ENCODE measurements around the gene PLEKHH2. TPM values are rescaled to one million over a fixed set of nuclear protein-coding genes. Genes with fewer than 3 reads are reported as not detected.

PLEKHH2 gene
- total and polyA plus RNA-seq, 2 of the 13 experiments (the other 11 are each of a cell fraction or from before 2014, with no cell fraction given) = 1.1 to 3.0 TPM

DNA sequence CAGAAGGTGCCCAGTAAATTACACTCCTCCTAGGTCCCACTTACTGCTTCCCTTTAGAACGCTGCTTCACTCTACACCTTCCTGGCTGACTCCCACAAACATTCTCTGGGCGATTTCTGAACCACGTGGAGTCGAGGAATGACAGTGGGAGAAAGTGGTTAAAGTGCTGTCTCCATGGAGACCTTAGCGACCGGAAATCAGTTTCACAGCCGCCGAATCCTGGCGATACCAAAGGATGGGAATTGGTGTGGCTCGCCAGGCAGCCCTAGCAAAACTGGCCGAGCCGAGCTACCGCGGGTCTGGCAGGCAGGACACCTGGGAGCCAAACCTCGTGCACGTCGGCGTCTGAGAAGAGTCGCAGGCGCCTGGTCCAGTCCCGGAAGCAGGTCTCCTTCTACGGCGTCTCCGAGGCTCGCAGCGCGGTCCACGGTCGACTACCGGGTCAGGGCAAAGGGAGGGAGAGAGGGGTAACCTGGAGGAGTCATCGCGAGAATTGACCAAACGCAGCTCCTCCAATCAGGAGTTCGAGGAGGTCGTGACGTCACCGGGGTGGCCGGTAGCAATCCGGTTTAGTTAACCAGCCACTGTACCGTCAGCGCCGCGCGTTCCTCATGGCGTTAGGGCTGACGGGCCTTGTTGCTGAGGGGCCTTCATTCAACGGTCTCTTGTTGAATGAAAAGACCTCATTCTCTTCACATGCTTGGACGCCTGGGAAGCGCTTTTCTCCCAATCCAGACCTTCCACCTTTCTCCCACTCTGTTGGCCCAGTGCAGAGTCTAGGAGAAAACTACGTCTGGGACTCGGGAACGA lies 41.3 kb upstream of the PLEKHH2 start, which contains the start of gene THADA (continued):
- TF ChIP-seq NRL (CRISPR knock-in tag; IDR thresholded peaks at IDR 0.05; ENCODE audit: borderline replicate concordance) = peak; percentile 92
- TF ChIP-seq, protein P1, sequence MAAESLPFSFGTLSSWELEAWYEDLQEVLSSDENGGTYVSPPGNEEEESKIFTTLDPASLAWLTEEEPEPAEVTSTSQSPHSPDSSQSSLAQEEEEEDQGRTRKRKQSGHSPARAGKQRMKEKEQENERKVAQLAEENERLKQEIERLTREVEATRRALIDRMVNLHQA (CRISPR knock-in tag; IDR thresholded peaks at IDR 0.05) = peak; percentile 74; the same call in 1 of the 2 replicates
- TF ChIP-seq POGZ (CRISPR knock-in tag; IDR thresholded peaks at IDR 0.05) = peak; percentile 98; the same call in 1 of the 2 replicates
- peak; percentile 96 for TF ChIP-seq SRSF1 (optimal IDR thresholded peaks at IDR 0.05; ENCODE audit: low read depth, low read length)
- TF ChIP-seq ZNF234 (CRISPR knock-in tag; conservative IDR thresholded peaks at IDR 0.05) = no peak
- peak; percentile 100 for TF ChIP-seq NR2C2 (CRISPR knock-in tag; IDR thresholded peaks at IDR 0.05; ENCODE audit: borderline replicate concordance)
- TF ChIP-seq ZNF782 (CRISPR knock-in tag; IDR thresholded peaks at IDR 0.05; ENCODE audit: borderline replicate concordance) = peak; percentile 74; the same call in 1 of the 2 replicates
- peak; percentile 39 for TF ChIP-seq PHF5A (CRISPR knock-in tag; IDR thresholded peaks at IDR 0.05; ENCODE audit: low read depth, unreplicated experiment)
- TF ChIP-seq ZMAT3 (CRISPR knock-in tag; conservative IDR thresholded peaks at IDR 0.05) = peak; percentile 89
- 0 out of 2 replicates have a peak, but pooled peaks have one; percentile 41 for TF ChIP-seq DPF2 (CRISPR knock-in tag; IDR thresholded peaks at IDR 0.05; ENCODE audit: borderline replicate concordance, low read depth)
- TF ChIP-seq, protein P2, sequence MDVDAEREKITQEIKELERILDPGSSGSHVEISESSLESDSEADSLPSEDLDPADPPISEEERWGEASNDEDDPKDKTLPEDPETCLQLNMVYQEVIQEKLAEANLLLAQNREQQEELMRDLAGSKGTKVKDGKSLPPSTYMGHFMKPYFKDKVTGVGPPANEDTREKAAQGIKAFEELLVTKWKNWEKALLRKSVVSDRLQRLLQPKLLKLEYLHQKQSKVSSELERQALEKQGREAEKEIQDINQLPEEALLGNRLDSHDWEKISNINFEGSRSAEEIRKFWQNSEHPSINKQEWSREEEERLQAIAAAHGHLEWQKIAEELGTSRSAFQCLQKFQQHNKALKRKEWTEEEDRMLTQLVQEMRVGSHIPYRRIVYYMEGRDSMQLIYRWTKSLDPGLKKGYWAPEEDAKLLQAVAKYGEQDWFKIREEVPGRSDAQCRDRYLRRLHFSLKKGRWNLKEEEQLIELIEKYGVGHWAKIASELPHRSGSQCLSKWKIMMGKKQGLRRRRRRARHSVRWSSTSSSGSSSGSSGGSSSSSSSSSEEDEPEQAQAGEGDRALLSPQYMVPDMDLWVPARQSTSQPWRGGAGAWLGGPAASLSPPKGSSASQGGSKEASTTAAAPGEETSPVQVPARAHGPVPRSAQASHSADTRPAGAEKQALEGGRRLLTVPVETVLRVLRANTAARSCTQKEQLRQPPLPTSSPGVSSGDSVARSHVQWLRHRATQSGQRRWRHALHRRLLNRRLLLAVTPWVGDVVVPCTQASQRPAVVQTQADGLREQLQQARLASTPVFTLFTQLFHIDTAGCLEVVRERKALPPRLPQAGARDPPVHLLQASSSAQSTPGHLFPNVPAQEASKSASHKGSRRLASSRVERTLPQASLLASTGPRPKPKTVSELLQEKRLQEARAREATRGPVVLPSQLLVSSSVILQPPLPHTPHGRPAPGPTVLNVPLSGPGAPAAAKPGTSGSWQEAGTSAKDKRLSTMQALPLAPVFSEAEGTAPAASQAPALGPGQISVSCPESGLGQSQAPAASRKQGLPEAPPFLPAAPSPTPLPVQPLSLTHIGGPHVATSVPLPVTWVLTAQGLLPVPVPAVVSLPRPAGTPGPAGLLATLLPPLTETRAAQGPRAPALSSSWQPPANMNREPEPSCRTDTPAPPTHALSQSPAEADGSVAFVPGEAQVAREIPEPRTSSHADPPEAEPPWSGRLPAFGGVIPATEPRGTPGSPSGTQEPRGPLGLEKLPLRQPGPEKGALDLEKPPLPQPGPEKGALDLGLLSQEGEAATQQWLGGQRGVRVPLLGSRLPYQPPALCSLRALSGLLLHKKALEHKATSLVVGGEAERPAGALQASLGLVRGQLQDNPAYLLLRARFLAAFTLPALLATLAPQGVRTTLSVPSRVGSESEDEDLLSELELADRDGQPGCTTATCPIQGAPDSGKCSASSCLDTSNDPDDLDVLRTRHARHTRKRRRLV (CRISPR knock-in tag; IDR thresholded peaks at IDR 0.05) = 0 out of 2 replicates have a peak, but pooled peaks have one; percentile 58
- TF ChIP-seq BRD4 (CRISPR knock-in tag; IDR thresholded peaks at IDR 0.05) = peak; percentile 82
- TF ChIP-seq, protein P3, sequence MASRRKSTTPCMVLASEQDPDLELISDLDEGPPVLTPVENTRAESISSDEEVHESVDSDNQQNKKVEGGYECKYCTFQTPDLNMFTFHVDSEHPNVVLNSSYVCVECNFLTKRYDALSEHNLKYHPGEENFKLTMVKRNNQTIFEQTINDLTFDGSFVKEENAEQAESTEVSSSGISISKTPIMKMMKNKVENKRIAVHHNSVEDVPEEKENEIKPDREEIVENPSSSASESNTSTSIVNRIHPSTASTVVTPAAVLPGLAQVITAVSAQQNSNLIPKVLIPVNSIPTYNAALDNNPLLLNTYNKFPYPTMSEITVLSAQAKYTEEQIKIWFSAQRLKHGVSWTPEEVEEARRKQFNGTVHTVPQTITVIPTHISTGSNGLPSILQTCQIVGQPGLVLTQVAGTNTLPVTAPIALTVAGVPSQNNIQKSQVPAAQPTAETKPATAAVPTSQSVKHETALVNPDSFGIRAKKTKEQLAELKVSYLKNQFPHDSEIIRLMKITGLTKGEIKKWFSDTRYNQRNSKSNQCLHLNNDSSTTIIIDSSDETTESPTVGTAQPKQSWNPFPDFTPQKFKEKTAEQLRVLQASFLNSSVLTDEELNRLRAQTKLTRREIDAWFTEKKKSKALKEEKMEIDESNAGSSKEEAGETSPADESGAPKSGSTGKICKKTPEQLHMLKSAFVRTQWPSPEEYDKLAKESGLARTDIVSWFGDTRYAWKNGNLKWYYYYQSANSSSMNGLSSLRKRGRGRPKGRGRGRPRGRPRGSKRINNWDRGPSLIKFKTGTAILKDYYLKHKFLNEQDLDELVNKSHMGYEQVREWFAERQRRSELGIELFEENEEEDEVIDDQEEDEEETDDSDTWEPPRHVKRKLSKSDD (CRISPR knock-in tag; IDR thresholded peaks at IDR 0.05; ENCODE audit: low read depth) = peak; percentile 82; the same call in 1 of the 2 replicates
- TF ChIP-seq, protein P4, sequence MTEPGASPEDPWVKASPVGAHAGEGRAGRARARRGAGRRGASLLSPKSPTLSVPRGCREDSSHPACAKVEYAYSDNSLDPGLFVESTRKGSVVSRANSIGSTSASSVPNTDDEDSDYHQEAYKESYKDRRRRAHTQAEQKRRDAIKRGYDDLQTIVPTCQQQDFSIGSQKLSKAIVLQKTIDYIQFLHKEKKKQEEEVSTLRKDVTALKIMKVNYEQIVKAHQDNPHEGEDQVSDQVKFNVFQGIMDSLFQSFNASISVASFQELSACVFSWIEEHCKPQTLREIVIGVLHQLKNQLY (CRISPR knock-in tag; IDR thresholded peaks at IDR 0.05) = peak; percentile 57; the same call in 1 of the 2 replicates
- no peak for TF ChIP-seq NPAS2 (CRISPR knock-in tag; IDR thresholded peaks at IDR 0.05; ENCODE audit: borderline replicate concordance)
- peak; percentile 85 for TF ChIP-seq ZNF891 (CRISPR knock-in tag; IDR thresholded peaks at IDR 0.05)
- TF ChIP-seq ZSCAN9 (CRISPR knock-in tag; IDR thresholded peaks at IDR 0.05; ENCODE audit: borderline replicate concordance) = peak; percentile 50; the same call in 1 of the 2 replicates
- no peak for TF ChIP-seq MAFG (CRISPR knock-in tag; IDR thresholded peaks at IDR 0.05)
- TF ChIP-seq XRCC5 (optimal IDR thresholded peaks at IDR 0.05; ENCODE audit: low read length) = peak; percentile 87
- TF ChIP-seq ZNF83 (CRISPR knock-in tag; IDR thresholded peaks at IDR 0.05; ENCODE audit: borderline replicate concordance) = 0 out of 2 replicates have a peak, but pooled peaks have one; percentile 21
